ENCODE results near the gene NUDT9.
"Not testable (repeated sequence)": the region's sequence is repeated elsewhere in the genome, so short reads cannot be mapped to it uniquely, and the experiment has no call there.

NUDT9 gene

GRCh38 chr4:87391576-87392054 is 30.8 kb upstream of the NUDT9 start:
- peaks cover 19% of the 10 kb centered on the region for H3K79me2 ChIP-seq (ENCODE audit: low read length)
- no peaks in the 10 kb centered on the region for H4K20me1 ChIP-seq (ENCODE audit: insufficient read depth, low read length)
- H3K27ac ChIP-seq (ENCODE audit: low read length): peak overlapping the region; percentile 49; the same call in 1 of the 2 replicates
- H2AFZ ChIP-seq (ENCODE audit: low read length): peak overlapping the region; percentile 97
- DNase-seq: no peak
- 0 out of 2 replicates have a peak, but pooled peaks cover 6% of the 10 kb centered on the region for H3K4me1 ChIP-seq (ENCODE audit: low read length)
- peak overlapping the region; percentile 84 for H3K4me2 ChIP-seq (ENCODE audit: low read depth, low read length)
- no peaks in the 10 kb centered on the region for H3K9me3 ChIP-seq (replicated peaks; ENCODE audit: insufficient read depth, low read length)
- peak overlapping the region; percentile 73; the same call in 1 of the 2 replicates for H3K9ac ChIP-seq (ENCODE audit: low read length)
- H3K27me3 ChIP-seq (replicated peaks; ENCODE audit: insufficient read depth, low read length): no peaks in the 10 kb centered on the region
- peak overlapping the region; percentile 81 for H3K4me3 ChIP-seq (ENCODE audit: low read length)
- no peaks in the 10 kb centered on the region for H3K36me3 ChIP-seq (replicated peaks; ENCODE audit: insufficient read depth, low read length)
- TF ChIP-seq EZH2phosphoT487 (IDR thresholded peaks at IDR 0.05; ENCODE audit: low read length): no peak
- TF ChIP-seq EZH2 (optimal IDR thresholded peaks at IDR 0.05; ENCODE audit: low read depth, low read length): no peak
- no peak for TF ChIP-seq CTCF (IDR thresholded peaks at IDR 0.05; ENCODE audit: low read length)
- peaks cover 3% of the 10 kb centered on the region for H3F3A ChIP-seq (ENCODE audit: insufficient read depth, low read length)
- no peaks in the 10 kb centered on the region for H3K9me2 ChIP-seq (replicated peaks; ENCODE audit: insufficient read depth, low read length)

GRCh38 chr4:87392183-87392582 is 30.2 kb upstream of the NUDT9 start:
- no peaks in the 10 kb centered on the region for H4K20me1 ChIP-seq (ENCODE audit: insufficient read depth, low read length)
- H3K79me2 ChIP-seq (ENCODE audit: low read length): peaks cover 14% of the 10 kb centered on the region
- H3K4me2 ChIP-seq (ENCODE audit: low read depth, low read length): peak overlapping the region; percentile 84; the same call in 1 of the 2 replicates
- no peaks in the 10 kb centered on the region for H3K9me3 ChIP-seq (replicated peaks; ENCODE audit: insufficient read depth, low read length)
- TF ChIP-seq CTCF (IDR thresholded peaks at IDR 0.05; ENCODE audit: low read length) (no peak), EZH2phosphoT487 (IDR thresholded peaks at IDR 0.05; ENCODE audit: low read length) (no peak), EZH2 (optimal IDR thresholded peaks at IDR 0.05; ENCODE audit: low read depth, low read length) (no peak)
- no peak for DNase-seq
- H3F3A ChIP-seq (ENCODE audit: insufficient read depth, low read length): peaks cover 3% of the 10 kb centered on the region
- no peak overlapping the region for H3K27ac ChIP-seq (ENCODE audit: low read length)
- H3K27me3 ChIP-seq (replicated peaks; ENCODE audit: insufficient read depth, low read length): no peaks in the 10 kb centered on the region
- H3K9me2 ChIP-seq (replicated peaks; ENCODE audit: insufficient read depth, low read length): no peaks in the 10 kb centered on the region
- 0 out of 2 replicates have a peak, but pooled peaks cover 6% of the 10 kb centered on the region for H3K4me1 ChIP-seq (ENCODE audit: low read length)
- no peak overlapping the region for H3K4me3 ChIP-seq (ENCODE audit: low read length)
- no peaks in the 10 kb centered on the region for H3K36me3 ChIP-seq (replicated peaks; ENCODE audit: insufficient read depth, low read length)
- H3K9ac ChIP-seq (ENCODE audit: low read length): no peak overlapping the region
- no peak overlapping the region for H2AFZ ChIP-seq (ENCODE audit: low read length)

DNA sequence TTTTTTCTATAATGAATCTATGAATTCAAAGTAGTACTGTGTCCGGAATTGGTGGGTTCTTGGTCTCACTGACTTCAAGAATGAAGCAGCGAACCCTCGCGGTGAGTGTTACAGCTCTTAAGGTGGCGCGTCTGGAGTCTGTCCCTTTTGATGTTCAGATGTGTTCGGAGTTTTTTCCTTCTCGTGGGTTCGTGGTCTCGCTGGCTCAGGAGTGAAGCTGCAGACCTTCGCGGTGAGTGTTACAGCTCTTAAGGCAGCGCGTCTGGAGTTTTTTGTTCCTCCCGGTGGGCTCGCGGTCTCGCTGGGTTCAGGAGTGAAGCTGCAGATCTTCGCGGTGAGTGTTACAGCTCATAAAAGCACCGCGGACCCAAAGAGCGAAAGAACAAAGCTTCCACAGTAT is 27.3 kb upstream of the NUDT9 start:
- not testable (repeated sequence) for H3K27ac ChIP-seq (ENCODE audit: low read length); H3K9me3 ChIP-seq (replicated peaks; ENCODE audit: insufficient read depth, low read length); H3K9ac ChIP-seq (ENCODE audit: low read length); H3K4me2 ChIP-seq (ENCODE audit: low read depth, low read length); H4K20me1 ChIP-seq (ENCODE audit: insufficient read depth, low read length); DNase-seq; H3K4me3 ChIP-seq (ENCODE audit: low read length); H2AFZ ChIP-seq (ENCODE audit: low read length); H3K36me3 ChIP-seq (replicated peaks; ENCODE audit: insufficient read depth, low read length); H3K79me2 ChIP-seq (ENCODE audit: low read length); H3K27me3 ChIP-seq (replicated peaks; ENCODE audit: insufficient read depth, low read length); H3K9me2 ChIP-seq (replicated peaks; ENCODE audit: insufficient read depth, low read length); H3K4me1 ChIP-seq (ENCODE audit: low read length); H3F3A ChIP-seq (ENCODE audit: insufficient read depth, low read length)

DNA sequence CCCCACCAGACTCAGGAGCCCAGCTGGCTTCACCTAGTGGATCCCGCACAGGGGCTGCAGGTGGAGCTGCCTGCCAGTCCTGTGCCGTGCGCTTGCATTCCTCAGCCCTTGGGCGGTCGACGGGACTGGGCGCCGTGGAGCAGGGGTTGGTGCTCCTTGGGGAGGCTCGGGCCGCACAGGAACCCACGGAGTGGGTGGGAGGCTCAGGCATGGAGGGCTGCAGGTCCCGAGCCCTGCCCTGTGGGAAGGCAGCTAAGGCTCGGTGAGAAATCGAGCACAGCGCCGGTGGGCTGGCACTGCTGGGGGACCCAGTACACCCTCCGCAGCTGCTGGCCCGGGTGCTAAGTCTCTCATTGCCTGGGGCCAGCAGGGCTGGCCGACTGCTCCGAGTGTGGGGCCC is 26.5 kb upstream of the NUDT9 start:
- not testable (repeated sequence) for H3K36me3 ChIP-seq (replicated peaks; ENCODE audit: insufficient read depth, low read length); H3K9ac ChIP-seq (ENCODE audit: low read length); H3K9me3 ChIP-seq (replicated peaks; ENCODE audit: insufficient read depth, low read length); H2AFZ ChIP-seq (ENCODE audit: low read length); H3K4me3 ChIP-seq (ENCODE audit: low read length); H3K79me2 ChIP-seq (ENCODE audit: low read length); H3K4me1 ChIP-seq (ENCODE audit: low read length); H3F3A ChIP-seq (ENCODE audit: insufficient read depth, low read length); H3K27me3 ChIP-seq (replicated peaks; ENCODE audit: insufficient read depth, low read length); DNase-seq; H4K20me1 ChIP-seq (ENCODE audit: insufficient read depth, low read length); H3K4me2 ChIP-seq (ENCODE audit: low read depth, low read length); H3K9me2 ChIP-seq (replicated peaks; ENCODE audit: insufficient read depth, low read length); H3K27ac ChIP-seq (ENCODE audit: low read length)

Data from MM.1S (cell line).